ENCODE measurements around the gene MET. TPM values are rescaled to one million over a fixed set of nuclear protein-coding genes. Genes with fewer than 3 reads are reported as not detected.
"Not testable (repeated sequence)": the region's sequence is repeated elsewhere in the genome, so short reads cannot be mapped to it uniquely, and the experiment has no call there.

MET gene
- total RNA-seq, 1 donor from 2014 or later = 35.3 TPM

DNA sequence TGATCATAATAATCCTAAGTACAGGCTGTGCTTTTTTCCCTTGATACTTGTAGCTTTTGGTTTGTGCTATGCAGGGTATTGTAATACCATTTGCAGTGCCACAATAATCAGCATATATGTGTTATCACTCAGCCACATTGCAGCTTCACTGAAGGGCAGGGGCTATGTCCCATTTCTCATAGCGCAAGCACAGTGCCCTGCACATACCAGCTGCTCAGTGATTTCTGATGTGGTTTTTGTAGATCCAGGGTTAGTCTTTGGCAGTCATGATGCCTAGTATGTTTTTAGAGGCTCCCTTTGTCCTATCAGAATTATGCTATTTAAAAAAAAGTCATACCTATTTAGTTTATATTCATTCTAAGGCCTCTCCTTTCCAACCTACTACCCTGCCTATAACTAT, 25.8 kb downstream of the MET start:
- DNase-seq (ENCODE audit: low read depth) = peak; percentile 57

GRCh38 chr7:116698396-116698795, 26.4 kb downstream of the MET start:
- no peak for DNase-seq (ENCODE audit: low read depth)

DNA sequence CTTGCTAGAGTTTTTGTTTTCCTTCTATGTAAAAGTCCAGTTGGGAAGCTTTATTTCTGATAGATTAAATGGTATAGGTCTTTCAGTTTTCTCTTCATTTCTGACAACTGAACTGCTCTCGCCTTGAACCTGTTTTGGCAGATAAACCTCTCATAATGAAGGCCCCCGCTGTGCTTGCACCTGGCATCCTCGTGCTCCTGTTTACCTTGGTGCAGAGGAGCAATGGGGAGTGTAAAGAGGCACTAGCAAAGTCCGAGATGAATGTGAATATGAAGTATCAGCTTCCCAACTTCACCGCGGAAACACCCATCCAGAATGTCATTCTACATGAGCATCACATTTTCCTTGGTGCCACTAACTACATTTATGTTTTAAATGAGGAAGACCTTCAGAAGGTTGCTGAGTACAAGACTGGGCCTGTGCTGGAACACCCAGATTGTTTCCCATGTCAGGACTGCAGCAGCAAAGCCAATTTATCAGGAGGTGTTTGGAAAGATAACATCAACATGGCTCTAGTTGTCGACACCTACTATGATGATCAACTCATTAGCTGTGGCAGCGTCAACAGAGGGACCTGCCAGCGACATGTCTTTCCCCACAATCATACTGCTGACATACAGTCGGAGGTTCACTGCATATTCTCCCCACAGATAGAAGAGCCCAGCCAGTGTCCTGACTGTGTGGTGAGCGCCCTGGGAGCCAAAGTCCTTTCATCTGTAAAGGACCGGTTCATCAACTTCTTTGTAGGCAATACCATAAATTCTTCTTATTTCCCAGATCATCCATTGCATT, 27.1 kb downstream of the MET start:
- DNase-seq (ENCODE audit: low read depth) = no peak

DNA sequence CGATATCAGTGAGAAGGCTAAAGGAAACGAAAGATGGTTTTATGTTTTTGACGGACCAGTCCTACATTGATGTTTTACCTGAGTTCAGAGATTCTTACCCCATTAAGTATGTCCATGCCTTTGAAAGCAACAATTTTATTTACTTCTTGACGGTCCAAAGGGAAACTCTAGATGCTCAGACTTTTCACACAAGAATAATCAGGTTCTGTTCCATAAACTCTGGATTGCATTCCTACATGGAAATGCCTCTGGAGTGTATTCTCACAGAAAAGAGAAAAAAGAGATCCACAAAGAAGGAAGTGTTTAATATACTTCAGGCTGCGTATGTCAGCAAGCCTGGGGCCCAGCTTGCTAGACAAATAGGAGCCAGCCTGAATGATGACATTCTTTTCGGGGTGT, 27.7 kb downstream of the MET start:
- no peak for DNase-seq (ENCODE audit: low read depth)

DNA sequence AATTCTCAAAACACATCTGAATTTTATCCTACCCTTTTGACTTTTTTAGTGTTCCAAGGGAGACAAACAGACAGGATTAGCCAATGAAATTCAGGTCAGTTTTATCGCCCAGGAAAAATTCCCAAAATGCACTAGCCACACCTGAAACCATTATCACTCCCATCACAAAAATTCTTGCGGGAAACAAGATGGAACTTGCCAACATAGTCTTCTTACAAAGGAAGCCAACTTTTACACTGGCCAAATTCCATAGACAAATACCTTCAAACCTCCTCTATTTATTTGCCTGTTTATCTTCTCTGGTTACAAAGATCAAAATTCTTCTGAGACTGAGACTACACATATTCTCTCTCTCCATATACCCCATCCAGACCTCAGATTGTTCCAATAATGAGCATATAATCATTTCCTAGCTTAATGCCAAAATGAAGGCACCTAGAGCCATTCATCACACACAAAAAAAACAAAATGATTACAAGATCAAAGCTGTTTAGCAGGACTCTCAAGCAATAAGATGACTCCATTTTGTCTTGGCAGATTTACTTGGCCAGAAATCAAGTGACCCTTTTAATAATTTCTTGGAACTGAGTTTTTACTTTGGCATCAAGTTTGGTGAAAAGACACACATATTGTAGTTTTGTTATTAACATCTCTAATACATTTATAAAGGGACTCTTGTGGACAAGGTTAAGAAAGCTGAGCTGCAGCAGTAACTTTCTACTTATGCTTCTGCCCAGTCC, 30.2 kb downstream of the MET start:
- DNase-seq (ENCODE audit: low read depth) = no peak

GRCh38 chr7:116704650-116705228, 32.7 kb downstream of the MET start:
- no peak for DNase-seq (ENCODE audit: low read depth)

GRCh38 chr7:116705419-116705818, 33.4 kb downstream of the MET start:
- DNase-seq (ENCODE audit: low read depth) = no peak

DNA sequence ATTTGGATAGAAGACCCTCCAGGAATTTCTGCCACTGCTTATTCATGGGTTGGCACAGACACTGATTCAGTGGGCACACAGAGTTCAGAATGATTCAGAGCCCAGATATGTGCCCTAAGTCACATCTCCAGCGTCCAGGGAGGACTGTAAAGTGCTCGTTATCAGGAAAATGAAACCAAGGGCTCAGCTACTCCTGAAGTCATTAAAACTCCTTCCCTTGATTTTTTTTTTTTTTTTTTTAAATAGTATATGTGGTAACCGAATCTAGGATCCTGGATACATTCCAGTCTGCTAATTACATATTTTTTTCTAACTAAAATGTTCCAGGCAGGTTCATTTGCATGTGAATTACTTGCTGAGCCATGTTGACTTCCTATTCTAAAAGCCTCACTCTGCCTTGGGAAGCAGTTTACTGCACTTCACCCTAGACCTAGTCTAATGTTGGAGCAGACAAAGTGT, 34.7 kb downstream of the MET start:
- peak; percentile 86 for DNase-seq (ENCODE audit: low read depth)

- no peak for DNase-seq (ENCODE audit: low read depth)
These were observed 35.3 kb downstream of the MET start for GRCh38 chr7:116707289-116707688.

- DNase-seq (ENCODE audit: low read depth) = no peak
These were observed 36.3 kb downstream of the MET start for GRCh38 chr7:116708248-116708647.

DNA sequence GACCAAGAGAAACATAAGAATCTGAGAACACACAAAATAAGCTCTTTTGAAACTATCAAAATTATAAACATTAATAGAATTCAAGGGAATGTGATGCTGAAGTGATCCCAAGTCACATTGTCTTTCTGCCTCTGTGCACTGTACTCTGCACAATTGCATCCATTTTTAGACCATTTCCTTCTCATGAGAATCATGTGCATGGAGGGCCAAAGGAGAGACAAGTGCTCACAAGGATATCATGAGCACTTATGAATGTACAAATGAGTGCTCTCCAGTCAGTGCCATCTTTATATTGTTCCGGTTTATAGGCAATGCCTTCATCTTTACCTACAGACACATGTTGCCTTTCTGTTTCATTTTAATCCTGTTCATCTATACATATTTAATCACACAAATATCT, 36.9 kb downstream of the MET start:
- no peak for DNase-seq (ENCODE audit: low read depth)

- DNase-seq (ENCODE audit: low read depth) = no peak
These were observed 37.3 kb downstream of the MET start for GRCh38 chr7:116709336-116709735.

GRCh38 chr7:116710764-116711452, 38.9 kb downstream of the MET start:
- no peak for DNase-seq (ENCODE audit: low read depth)

DNA sequence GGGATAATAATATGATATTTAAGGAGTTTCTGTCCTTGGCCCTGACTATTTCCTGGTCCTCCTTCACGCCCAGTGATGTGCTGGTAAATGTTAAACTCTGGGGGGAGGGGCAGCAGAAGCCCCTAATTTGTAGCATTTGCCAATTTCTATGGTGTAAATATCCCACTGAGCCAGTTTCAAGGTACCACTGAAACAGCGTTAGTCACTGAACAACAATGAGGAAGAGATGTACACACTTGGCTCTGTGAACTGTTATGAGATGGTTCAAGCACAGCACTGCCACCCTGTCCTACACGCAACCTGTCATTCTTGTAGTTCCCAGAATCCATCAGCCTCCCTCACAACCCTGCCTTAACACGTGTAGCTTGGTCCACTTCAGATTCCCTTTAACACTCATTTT, 39.8 kb downstream of the MET start:
- DNase-seq (ENCODE audit: low read depth) = no peak

DNA sequence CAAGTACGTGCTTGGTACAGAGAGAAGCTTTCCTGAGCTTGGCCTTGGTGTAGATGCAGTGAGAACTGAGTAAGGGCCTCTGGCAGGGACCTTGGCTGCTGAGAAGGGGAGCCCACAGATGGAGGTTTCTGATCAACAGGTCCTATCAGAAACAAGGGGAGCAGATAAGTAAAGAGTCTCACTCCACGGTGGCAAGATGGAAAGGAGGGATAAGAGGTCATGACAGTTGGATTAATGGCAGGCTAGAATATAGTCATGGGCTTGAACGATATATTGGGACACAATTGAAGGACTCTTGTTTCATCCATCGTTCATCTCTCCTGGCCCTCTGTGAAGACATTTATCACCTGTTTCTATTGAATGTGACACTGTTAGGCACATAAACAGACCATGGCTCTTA, 41.5 kb downstream of the MET start:
- DNase-seq (ENCODE audit: low read depth) = no peak

GRCh38 chr7:116713918-116714317, 41.9 kb downstream of the MET start:
- no peak for DNase-seq (ENCODE audit: low read depth)

DNA sequence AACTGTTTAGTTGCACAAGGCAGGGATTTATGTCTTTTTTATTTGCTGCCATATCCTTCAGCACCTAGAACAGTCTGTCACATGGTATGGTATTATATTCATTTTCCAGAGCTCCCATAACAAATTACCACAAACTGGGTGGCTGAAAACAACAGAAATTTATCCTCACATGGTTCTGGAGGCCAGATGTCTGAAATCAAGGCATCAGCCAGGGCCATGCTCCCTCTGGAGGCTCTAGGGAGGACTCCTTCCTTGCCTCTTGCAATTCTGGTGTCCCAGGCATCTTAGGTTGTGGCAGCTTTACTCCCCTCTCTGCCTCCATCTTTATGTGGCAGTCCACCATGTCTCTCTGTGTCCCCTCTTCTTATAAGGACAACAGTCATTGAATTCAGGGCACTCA, 43.1 kb downstream of the MET start:
- no peak for DNase-seq (ENCODE audit: low read depth)

DNA sequence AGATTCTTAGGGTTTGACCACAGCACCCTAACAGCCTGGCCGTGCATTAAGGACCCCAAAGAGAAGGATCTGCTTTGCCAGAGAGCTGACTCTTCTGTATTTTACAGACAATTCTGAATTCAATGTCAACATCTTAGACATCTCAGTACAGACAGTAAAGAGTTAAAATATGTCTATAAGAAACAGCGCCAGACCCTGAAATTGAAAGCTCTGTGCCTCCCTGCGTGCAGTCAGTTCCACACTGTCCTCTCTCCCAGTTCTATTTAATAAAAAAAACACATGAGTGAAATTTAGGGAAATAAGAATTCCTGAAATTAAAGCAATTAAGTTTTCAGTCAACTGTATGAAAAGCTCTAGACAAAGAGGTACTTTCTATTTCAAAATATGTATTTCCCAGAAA, 45.1 kb downstream of the MET start:
- DNase-seq (ENCODE audit: low read depth) = no peak

GRCh38 chr7:116723959-116724529, 52.0 kb downstream of the MET start:
- not testable (repeated sequence) for DNase-seq (ENCODE audit: low read depth)

DNA sequence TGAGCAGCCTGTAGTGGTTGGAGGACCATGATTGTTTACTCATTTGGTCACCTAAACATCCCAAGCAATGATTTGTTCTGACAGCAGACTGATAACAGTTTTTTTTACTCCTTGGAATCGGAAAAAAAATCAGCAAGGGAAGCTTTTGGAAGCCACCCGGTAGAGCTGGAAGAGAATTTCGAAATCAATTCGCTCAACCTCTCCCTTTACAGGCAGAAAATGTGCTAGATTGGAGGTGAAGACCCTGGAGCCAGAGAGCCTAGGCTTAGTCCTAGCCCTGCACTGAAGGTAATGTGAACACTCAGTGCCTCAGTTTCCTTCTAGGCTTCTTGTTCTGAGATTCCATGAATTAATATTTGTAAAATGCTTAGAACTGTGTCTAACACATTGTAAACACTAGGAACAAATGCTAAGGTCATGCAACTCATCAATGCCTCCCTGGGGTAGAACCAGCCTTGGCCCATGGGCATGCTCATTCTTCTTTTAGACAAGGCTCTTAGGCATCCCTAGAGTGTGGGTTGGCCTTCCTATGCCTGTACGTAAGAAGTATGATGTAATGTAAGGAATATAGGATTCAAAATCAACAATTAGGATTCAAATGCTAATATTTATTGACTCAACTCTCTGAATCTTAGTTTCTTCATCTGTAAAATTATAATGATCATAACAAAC, 52.7 kb downstream of the MET start:
- no peak for DNase-seq (ENCODE audit: low read depth)

GRCh38 chr7:116726149-116726548, 54.2 kb downstream of the MET start:
- no peak for DNase-seq (ENCODE audit: low read depth)

Measured in myocyte (in vitro differentiated cells).